ENCODE measurements around the gene ZNF253.

DNA sequence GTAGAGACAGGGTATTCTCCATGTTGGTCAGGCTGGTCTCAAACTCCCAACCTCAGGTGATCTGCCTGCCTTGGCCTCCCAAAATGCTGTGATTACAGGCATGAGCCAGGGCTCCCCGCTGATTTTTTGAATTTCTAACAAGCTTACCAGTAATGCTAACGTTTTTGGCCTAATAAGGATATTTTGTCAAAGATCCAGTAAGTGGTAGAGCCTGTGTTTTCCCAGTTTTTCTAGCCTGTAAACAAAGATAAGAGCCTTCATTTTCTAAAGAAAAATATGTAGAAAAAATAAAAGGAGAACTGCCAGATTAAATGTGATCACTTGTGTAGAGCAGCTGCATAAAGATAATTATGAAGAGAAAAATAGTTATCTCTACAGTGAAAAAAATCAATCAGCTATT lies 72.8 kb downstream of the ZNF253 start:
- TF ChIP-seq EZH2 (IDR thresholded peaks at IDR 0.05; ENCODE audit: insufficient read depth, poor library complexity, severe bottlenecking) (no peak), EZH2phosphoT487 (IDR thresholded peaks at IDR 0.05; ENCODE audit: insufficient read depth, low read depth) (no peak)
